Activated CD4-positive, alpha-beta T cell treated with anti-CD3 and anti-CD28 coated beads, Interleukin-2, amount 10 ng/mL, durations not matched to agents 7 days and 5 days (primary cell): Measurements from ENCODE around the gene HYAL3. TPM values are rescaled to one million over a fixed set of nuclear protein-coding genes. Genes with fewer than 3 reads are reported as not detected.

Experiments used
- CTCF ChIA-PET: fragments of 350-600 bp; sonication (Branson Sonifier 250); formaldehyde crosslinking; loops from one replicate; lab custom pipeline; 2021; ENCODE audit warnings: antibody characterized with exemption; lab: Charles Lee
- POLR2A ChIA-PET: fragments of 350-600 bp; sonication (Branson Sonifier 250); formaldehyde crosslinking; loops from one replicate; lab custom pipeline; 2021; ENCODE audit warnings: antibody characterized with exemption; lab: Charles Lee
- DNase-seq: peaks from one replicate; pipeline ENCODE4 v3.0.0-alpha.2; 2020
- H3K27ac Mint-ChIP-seq: one replicate; pipeline ENCODE4 v1.8.0; 2021; ENCODE audit warnings: mild to moderate bottlenecking, moderate library complexity, mixed read lengths
- H3K27me3 Mint-ChIP-seq: one replicate; pipeline ENCODE4 v1.8.0; 2021; ENCODE audit warnings: mixed read lengths
- H3K36me3 Mint-ChIP-seq: one replicate; pipeline ENCODE4 v1.8.0; 2021; ENCODE audit warnings: low read depth, mixed read lengths
- H3K4me1 Mint-ChIP-seq: one replicate; pipeline ENCODE4 v1.8.0; 2021; ENCODE audit warnings: mixed read lengths
- H3K4me3 Mint-ChIP-seq: one replicate; pipeline ENCODE4 v1.8.0; 2021; ENCODE audit warnings: mild to moderate bottlenecking, moderate library complexity, mixed read lengths
- H3K9me3 Mint-ChIP-seq: one replicate; pipeline ENCODE4 v1.8.0; 2021; ENCODE audit warnings: mixed read lengths
- total RNA-seq, 2 experiments: library from RNA; stranded (reverse); gene quantifications; one replicate each; pipeline ENCODE4 v1.2.3, GENCODE V29; 2021

The HYAL3 gene
- total RNA-seq, 2 experiments from 2014 or later: 9.2 to 10.9 TPM

DNA sequence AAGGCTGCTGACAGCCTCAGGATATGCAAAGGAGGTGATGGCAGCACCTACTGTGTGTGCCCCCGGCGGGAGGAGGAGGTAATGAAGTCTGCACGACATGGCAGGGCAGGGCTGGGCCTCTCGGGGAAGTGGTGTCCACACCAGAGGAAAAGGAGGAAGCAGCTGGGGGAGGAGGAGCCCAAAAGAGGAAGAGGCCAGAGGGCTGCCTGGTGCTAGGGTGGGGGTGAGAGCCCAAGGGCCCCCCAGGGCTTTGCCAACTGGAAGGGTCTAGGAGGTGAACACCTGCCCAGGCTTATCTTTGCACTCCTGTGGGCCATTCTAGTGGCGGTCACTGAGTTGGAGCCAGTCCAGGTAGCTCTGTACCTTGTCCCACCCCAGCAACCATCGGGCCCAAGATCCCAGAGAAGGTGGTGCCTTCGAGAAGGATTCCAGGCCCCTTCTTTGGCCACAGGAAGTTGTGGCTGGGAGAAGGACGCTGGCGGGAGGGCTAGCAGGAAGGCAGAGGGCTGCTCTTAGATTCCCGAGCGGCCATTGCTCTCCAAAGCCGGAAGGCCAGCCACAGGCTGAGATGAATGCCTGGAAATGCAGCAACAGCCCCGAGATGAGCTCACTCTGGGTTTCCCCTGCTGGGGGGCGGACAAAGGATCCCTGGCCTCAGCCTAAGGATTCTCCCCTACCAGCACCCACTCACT, 56.2 kb downstream of the HYAL3 start:
- H3K9me3 Mint-ChIP-seq: no peaks in the 10 kb centered on the region
- peak overlapping the region; percentile 60 for H3K4me3 Mint-ChIP-seq
- ChIA-PET CTCF (interaction anchor here (1.0 to 13.3 kb wide), 6 partner anchors 12 to 49 kb away, joined by 3 to 212 read pairs (median 8); no protein-coding TSS in a partner anchor), POLR2A (no interaction called here)
- H3K36me3 Mint-ChIP-seq: peaks cover 41% of the 10 kb centered on the region
- no peaks in the 10 kb centered on the region for H3K27me3 Mint-ChIP-seq
- peak overlapping the region; percentile 87 for H3K27ac Mint-ChIP-seq
- no peak for DNase-seq
- H3K4me1 Mint-ChIP-seq: peaks cover 87% of the 10 kb centered on the region

Other genes with a start within 250 kb of the HYAL3 start
- gene RBM5, start 210.5 kb downstream of the HYAL3 start, total RNA-seq: 100 to 1,000 TPM; 212 to 215 TPM
- gene SEMA3F, start 144.1 kb downstream of the HYAL3 start, total RNA-seq: not detected
- gene GNAT1, start 107.8 kb downstream of the HYAL3 start, total RNA-seq: not detected
- gene SLC38A3, start 94.1 kb downstream of the HYAL3 start, total RNA-seq: not detected
- 100 to 1,000 TPM; 489 to 524 TPM for gene GNAI2, start 63.2 kb downstream of the HYAL3 start, total RNA-seq
- under 1 TPM; 0.37 to 0.60 TPM for gene SEMA3B, start 30.3 kb downstream of the HYAL3 start, total RNA-seq
- gene LSMEM2, start 20.3 kb downstream of the HYAL3 start, total RNA-seq: not detected
- gene IFRD2, start 7.0 kb downstream of the HYAL3 start, total RNA-seq: 10 to 100 TPM; 59.4 to 66.0 TPM
- gene NAA80, start within 50 bp of the HYAL3 start, total RNA-seq: 10 to 100 TPM; 28.9 to 31.7 TPM
- gene HYAL1, start 4.2 kb upstream of the HYAL3 start, total RNA-seq: under 1 TPM in 1 of 2 experiments, not detected in 1; 0.07 TPM
- gene HYAL2, start 23.3 kb upstream of the HYAL3 start, total RNA-seq: 1 to 10 TPM; 4.3 to 5.7 TPM
- 10 to 100 TPM; 16.1 to 17.7 TPM for gene TUSC2, start 28.8 kb upstream of the HYAL3 start, total RNA-seq
- gene RASSF1, start 41.4 kb upstream of the HYAL3 start, total RNA-seq: 100 to 1,000 TPM in 1 of 2 experiments, 10 to 100 TPM in 1; 88.3 to 122 TPM
- 1 to 10 TPM; 3.5 to 3.6 TPM for gene ZMYND10, start 46.3 kb upstream of the HYAL3 start, total RNA-seq
- 10 to 100 TPM; 40.8 to 46.5 TPM for gene NPRL2, start 51.4 kb upstream of the HYAL3 start, total RNA-seq
- gene CYB561D2, start 51.5 kb upstream of the HYAL3 start, total RNA-seq: 10 to 100 TPM; 35.3 to 40.9 TPM
- gene TMEM115, start 60.1 kb upstream of the HYAL3 start, total RNA-seq: 10 to 100 TPM; 17.5 to 19.2 TPM
- under 1 TPM; 0.60 to 0.62 TPM for gene CACNA2D2, start 204.2 kb upstream of the HYAL3 start, total RNA-seq